GM15510 (cell line): ENCODE measurements around the gene NRSN2.

Source experiments
- POLR2A ChIP-seq: IDR thresholded peaks from 3 replicates; pipeline ENCODE4 v1.6.1; 2011; ENCODE audit warnings: borderline replicate concordance; ENCODE audit not compliant: insufficient read length; ENCODE audit errors: extremely low read depth

Gene NRSN2

DNA sequence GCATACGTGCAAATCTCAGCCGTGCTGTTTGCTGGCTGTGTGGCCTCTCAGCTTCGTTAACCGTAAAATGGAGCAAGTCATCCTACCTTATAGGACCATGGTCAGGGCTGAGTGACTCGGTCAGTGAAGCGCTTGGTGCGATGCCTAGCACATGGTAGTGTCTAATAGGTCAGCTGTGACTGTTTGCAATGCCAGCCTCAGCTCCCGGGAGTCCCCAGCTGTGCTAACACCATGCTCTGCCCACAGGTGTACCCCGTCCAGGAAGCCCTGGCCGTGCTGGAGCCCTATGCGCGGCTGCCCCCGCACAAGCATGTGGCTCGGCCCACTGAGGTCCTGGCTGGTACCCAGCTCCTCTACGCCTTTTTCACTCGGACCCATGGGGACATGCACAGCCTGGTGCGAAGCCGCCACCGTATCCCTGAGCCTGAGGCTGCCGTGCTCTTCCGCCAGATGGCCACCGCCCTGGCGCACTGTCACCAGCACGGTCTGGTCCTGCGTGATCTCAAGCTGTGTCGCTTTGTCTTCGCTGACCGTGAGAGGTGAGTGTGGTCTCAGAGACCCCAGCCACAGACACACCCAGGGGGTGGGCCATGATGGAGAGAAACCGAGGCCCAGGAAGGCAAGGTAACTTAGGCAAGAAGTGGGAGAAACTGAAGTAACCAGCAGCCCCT is 44.3 kb downstream of the NRSN2 start:
- no peak for TF ChIP-seq POLR2A

DNA sequence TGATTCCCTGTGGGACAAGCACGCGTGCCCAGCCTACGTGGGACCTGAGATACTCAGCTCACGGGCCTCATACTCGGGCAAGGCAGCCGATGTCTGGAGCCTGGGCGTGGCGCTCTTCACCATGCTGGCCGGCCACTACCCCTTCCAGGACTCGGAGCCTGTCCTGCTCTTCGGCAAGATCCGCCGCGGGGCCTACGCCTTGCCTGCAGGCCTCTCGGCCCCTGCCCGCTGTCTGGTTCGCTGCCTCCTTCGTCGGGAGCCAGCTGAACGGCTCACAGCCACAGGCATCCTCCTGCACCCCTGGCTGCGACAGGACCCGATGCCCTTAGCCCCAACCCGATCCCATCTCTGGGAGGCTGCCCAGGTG is 49.3 kb downstream of the NRSN2 start:
- no peak for TF ChIP-seq POLR2A

DNA sequence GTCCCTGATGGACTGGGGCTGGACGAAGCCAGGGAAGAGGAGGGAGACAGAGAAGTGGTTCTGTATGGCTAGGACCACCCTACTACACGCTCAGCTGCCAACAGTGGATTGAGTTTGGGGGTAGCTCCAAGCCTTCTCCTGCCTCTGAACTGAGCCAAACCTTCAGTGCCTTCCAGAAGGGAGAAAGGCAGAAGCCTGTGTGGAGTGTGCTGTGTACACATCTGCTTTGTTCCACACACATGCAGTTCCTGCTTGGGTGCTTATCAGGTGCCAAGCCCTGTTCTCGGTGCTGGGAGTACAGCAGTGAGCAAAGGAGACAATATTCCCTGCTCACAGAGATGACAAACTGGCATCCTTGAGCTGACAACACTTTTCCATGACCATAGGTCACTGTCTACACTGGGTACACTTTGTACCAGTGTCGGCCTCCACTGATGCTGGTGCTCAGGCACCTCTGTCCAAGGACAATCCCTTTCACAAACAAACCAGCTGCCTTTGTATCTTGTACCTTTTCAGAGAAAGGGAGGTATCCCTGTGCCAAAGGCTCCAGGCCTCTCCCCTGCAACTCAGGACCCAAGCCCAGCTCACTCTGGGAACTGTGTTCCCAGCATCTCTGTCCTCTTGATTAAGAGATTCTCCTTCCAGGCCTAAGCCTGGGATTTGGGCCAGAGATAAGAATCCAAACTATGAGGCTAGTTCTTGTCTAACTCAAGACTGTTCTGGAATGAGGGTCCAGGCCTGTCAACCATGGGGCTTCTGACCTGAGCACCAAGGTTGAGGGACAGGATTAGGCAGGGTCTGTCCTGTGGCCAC is 49.9 kb downstream of the NRSN2 start:
- TF ChIP-seq POLR2A: no peak

DNA sequence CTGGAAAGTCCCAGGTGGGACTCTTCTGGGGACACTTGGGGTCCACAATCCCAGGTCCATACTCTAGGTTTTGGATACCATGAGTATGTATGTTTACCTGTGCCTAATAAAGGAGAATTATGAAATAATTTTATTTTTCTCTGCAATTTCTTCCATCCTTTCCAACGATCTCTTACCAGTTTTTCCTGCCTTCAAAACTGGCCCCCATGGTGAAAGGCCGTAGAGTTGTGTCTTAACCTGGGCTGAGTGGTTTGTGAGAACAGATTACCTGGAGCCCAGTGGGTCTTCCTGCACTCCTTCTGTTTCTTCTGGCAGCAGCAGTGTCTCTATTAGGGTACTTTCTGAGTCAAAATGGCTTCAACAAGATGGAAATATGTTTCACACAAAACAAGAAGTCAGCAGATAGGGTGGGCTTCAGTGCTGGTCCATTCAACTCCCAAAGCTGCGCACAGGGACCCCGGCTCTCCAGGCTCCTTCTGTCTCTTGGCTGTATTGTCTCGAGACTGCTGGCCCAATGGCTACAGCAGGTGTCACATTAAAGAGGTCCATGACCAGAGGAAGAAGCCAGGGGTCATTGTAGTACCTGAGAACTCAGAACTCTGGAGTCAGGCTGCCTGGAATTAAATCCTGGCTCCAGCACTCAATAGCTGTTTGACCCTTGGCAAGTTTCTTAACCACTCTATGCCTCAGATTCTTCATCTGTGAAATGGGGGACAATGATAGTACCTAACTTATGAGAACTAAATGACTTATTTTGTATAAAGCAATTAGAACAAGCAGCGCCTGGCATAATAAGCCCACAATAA is 50.7 kb downstream of the NRSN2 start:
- no peak for TF ChIP-seq POLR2A

DNA sequence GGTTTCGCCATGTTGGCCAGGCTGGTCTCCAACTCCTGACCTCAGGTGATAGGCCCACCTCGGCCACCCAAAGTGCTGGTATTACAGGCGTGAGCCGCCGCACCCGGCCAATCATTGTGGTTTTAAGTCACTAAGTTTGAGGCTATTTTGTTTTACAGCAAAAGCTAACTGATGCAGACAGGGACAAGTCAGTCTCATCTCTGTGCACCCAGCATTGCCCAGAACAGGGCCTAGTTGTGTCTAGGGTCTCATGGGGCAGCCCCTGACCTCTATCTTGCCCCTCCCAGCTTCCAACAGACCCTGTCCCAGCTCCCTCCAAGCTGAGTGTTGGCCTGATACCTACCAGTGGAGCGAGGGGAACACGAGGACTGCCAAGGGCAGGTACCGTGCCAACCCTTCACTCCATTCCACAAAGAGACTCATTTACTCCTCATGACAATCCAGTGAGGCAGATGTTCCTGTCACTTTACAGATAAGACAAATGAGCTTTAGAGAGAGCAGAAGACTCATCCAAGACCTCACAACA is 52.3 kb downstream of the NRSN2 start:
- no peak for TF ChIP-seq POLR2A

DNA sequence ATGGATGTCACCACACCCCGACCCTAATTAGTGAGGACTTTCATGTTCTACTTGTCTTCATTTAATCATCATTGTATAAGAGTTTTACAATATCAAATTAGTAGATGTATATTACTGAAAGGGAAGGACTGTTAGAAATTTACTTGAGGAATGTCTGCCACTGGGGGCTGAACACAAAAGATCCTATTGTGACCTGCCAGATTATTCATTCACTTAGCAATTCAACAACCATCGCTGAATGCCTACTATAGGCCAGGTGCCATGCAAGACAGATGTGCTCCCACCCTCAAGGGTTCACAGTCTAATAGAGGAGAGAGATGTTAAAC is 53.2 kb downstream of the NRSN2 start:
- no peak for TF ChIP-seq POLR2A

DNA sequence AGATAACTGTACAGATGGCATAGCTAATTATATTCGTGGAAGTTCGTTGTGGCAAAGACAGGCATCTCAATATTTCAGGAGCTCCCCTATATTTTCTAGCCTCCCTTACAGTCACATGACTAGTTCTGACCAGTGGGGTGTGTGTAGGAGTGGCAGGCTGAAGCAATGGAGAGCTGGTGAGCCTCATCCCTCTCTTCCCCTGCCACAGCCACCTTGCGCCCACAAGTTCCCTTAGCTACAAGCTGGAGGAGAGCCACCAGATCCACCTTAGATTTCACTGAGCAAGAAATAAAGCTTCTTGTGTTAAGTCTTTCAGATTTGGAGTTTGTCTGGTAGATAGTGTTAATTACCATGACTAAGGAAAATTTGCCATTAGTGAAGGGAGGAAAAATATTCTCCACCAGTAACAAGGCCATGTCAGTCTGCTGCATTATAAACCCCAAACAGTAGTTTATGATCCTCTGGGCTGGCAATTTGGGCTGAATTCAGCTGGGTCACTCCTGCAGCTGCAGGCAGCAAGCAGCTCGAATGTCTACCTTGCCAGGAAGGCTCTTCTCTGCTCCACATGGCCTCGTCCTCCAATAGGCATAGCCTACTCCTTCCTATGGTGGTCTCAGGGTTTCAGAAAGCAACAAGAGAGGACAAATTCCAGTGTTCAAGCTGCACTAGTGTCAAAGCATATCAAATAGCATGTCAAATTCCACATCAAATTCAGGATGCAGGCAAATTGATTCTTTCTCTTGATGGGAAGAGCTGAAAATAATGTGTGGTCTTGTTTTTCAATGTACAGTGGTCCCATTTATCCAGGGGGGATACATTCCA is 53.8 kb downstream of the NRSN2 start:
- no peak for TF ChIP-seq POLR2A

DNA sequence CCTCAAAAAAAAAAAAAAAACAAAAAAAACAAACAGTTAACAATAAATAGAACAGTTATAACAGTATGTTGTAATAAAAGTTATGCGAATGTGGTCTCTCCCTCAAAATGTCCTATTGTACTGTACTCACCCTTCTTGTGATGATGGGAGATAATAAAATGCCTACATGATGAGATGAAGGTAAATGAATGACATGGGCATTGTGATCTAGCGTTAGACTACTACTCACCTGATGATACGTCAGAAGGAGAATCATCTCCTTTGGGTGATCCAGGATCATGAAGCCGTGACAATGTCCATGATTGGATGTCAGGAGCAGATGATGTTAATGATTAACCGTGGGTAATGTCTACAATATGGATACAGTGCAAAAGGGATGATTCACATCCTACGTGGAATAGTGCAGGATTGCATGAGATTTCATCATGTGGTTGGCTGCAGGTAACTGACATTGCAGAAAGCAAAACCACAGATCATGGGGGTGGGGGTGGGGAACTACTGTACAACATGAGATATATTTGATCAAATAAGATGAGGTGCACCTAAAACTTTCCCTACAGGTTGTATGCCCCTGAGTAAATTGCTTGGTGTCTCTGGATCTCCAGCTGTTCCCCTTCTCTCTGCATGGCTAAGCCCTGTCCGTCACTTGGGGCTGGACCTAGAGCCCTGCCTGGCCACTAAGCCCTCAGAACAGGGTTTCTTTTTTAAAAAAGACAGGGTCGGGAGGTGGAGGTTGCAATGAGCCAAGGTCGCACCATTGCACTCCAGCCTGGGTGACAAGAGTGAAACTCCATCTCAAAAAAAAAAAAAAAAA is 55.0 kb downstream of the NRSN2 start:
- no peak for TF ChIP-seq POLR2A

DNA sequence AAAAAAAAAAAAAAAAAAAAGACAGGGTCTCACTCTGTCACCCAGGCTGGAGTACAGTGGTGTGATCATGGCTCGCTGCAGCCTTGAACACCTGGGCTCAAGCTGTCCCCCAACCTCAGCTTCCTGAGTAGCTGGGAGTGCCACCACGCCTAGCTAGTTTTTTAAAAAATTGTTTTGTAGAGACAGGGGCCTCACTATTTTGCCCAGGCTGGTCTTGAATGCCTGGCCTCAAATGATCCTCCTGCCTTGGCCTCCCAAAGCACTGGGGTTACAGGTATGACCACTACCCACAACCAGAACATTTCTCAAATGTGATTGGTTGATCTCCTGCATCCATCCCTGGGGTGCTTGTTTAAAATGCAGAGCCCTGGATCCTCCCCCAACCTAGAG is 55.6 kb downstream of the NRSN2 start:
- no peak for TF ChIP-seq POLR2A

DNA sequence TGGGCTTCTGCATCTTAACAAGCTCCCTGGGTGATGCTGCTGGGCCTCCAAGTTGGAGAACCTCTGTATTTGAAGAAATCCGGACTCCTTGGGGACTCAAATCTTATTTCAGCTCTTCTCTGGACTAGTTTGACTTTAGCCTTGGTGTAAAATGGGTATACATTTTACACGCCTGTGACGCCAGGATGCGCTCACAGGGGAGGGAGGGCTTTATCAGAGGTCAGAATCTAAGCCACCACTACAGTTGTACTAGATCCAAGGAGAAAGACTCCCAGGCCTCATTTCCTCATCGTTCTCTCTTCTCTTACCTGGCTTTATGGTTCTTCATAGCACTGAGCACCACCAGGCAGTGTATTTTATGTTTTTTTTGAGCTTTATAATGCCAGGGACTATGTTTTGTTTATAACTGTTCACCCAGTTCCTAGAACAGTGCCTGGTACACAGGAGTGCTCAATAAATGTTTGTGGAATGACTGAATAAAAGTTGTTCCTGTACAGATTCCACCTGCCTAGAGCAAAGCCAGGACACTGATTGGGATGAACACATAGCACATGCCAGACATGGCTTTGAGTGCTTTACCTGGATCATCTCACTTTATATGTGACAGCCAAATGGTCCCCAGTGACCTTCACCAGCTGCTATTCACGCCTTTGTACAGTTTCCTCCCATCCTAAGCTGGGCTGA is 56.1 kb downstream of the NRSN2 start:
- no peak for TF ChIP-seq POLR2A

DNA sequence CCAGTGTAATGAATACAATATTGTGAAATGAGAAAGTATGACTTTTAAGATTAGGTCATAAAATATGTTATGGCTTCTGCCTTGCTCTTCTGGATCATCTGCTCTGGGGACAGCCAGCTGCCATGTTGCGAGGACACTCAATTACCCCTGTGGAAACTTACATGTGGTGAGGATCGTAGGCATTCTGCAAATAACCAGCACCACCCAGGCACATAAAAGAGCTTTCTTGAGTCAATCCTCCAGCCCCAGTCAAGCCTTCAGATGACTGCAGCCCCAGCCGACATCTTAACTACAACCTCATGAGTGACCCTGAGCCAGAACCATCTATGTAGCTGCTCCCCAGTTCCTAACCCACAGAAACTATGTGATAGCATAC is 56.7 kb downstream of the NRSN2 start:
- no peak for TF ChIP-seq POLR2A

DNA sequence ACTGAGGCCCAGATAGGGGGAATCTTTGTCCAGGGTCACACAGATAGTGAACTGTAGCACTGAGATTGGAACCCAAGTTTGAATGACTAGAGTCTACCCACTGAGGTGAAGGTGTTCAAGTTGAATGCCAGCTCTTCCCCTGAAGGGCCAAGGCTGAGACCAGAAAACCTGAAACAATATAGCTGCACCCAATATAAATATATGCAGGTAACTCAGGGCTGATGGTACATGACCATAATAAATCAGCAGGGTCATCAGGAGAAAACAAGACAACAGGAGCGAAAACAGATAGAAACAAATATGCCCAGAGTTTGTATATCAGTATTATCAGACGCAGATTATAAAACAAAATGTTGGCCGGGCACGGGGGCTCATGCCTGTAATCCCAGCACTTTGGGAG is 57.2 kb downstream of the NRSN2 start:
- TF ChIP-seq POLR2A: no peak
